ENCODE data around the gene ITGA8.
A peak's percentile ranks its signal among the peaks of the same experiment; 100 is the strongest.
"Not testable (repeated sequence)": the region's sequence is repeated elsewhere in the genome, so short reads cannot be mapped to it uniquely, and the experiment has no call there.

ITGA8 gene

DNA sequence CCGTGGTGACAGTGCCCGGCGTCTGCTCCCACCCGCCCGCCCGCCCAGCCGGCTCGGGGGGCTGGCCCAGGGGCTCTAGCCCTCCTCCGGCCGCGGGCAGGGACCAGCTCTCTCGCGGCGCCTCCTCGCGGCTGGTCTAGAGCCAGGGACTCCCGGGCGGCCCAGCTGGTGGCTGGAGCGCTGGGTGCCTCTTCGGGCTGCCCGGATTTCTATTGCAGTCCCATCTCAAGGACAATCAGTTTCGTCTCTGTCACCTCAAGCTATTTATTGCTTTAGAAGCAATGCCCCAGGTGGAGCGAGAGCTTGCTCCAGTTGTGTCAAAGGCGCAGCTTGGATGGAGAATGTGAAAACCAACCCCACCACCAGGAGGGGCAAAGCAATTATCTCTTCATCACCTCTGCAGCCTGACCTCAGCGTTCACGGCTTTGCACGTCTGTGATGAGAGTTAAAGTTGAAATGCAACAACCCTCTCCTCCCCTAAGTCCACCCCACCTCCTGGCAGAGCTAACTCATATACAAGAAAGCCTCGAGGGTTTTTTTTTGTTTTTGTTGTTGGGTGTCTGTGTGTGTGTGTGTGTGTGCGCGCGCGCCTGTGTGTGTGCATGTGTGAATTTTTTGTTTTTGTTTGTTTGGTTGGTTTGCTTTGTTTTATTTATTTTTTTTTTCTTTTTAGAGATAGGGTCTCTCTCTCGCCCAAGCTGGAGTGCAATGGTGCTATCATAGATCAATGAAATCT, at the start of gene ITGA8:
TSS of gene ITGA8 (minus strand) at position 24 of the 736 bp plus-strand sequence. CDS start 151 bp downstream, outside the sequence.
- H3K27ac ChIP-seq (ENCODE audit: low read length), result no peak within 1 kb of the TSS
- no peaks in the 10 kb centered on the region for H3K36me3 ChIP-seq (ENCODE audit: insufficient read depth, low read depth, low read length)
- no peaks in the 10 kb centered on the region for H3K4me1 ChIP-seq (ENCODE audit: insufficient read depth, low read length)
- peaks cover 43% of the 10 kb centered on the region for H3K27me3 ChIP-seq (ENCODE audit: insufficient read depth, low read length)
- H3K4me3 ChIP-seq (ENCODE audit: low read length), result peak within 1 kb of the TSS; percentile 63
- H3K9me3 ChIP-seq (ENCODE audit: insufficient read depth, low read depth, low read length), result no peaks in the 10 kb centered on the region
- H3K9ac ChIP-seq (ENCODE audit: low read depth, low read length), result no peak within 1 kb of the TSS

GRCh38 chr10:15764892-15765454, 45.3 kb upstream of the ITGA8 start:
- H3K4me3 ChIP-seq (ENCODE audit: low read length), result no peak overlapping the region
- H3K27ac ChIP-seq (ENCODE audit: low read length), result no peak overlapping the region
- H3K9me3 ChIP-seq (ENCODE audit: insufficient read depth, low read depth, low read length), result no peaks in the 10 kb centered on the region
- no peaks in the 10 kb centered on the region for H3K36me3 ChIP-seq (ENCODE audit: insufficient read depth, low read depth, low read length)
- no peak overlapping the region for H3K9ac ChIP-seq (ENCODE audit: low read depth, low read length)
- H3K27me3 ChIP-seq (ENCODE audit: insufficient read depth, low read length), result no peaks in the 10 kb centered on the region
- no peaks in the 10 kb centered on the region for H3K4me1 ChIP-seq (ENCODE audit: insufficient read depth, low read length)

DNA sequence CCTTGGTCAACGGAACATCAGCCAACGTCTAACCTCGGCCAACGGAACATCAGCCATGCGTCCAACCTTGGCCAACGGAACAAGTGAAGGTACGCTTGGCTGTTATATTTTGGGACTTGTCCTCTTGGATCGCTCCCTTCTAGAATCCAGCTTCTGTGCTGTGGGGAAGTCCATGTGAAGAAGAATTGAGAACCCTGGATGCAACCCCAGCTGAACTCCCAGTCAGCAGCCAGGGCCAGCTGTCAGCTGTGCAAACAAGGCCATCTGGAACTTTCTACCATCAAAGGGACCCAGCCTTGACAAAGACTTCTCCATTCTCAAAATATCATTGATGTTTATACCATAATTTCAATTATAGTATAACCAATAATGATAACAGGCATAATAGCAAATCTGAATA, 43.3 kb upstream of the ITGA8 start:
- no peak overlapping the region for H3K4me3 ChIP-seq (ENCODE audit: low read length)
- no peaks in the 10 kb centered on the region for H3K27me3 ChIP-seq (ENCODE audit: insufficient read depth, low read length)
- no peaks in the 10 kb centered on the region for H3K4me1 ChIP-seq (ENCODE audit: insufficient read depth, low read length)
- no peaks in the 10 kb centered on the region for H3K9me3 ChIP-seq (ENCODE audit: insufficient read depth, low read depth, low read length)
- H3K9ac ChIP-seq (ENCODE audit: low read depth, low read length), result no peak overlapping the region
- no peaks in the 10 kb centered on the region for H3K36me3 ChIP-seq (ENCODE audit: insufficient read depth, low read depth, low read length)
- no peak overlapping the region for H3K27ac ChIP-seq (ENCODE audit: low read length)

DNA sequence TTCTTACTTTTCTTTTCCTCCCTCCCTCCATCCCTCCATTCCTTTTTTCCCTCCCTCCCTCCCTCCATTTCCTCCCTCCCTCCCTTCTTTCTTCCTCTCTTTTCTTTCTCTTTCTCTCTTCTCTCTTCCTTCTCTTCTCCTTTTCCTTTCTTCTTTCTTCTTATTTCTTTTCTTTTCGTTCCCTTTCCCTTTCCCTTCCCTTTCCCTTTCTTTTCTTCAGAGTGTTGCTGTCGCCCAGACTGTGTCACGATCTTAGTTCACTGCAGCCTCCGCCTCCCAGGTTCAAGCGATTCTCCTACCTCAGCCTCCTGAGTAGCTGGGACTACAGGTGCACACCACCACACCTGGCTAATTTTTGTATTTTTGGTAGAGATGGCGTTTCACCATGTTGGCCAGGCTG, 42.5 kb upstream of the ITGA8 start:
- H3K9ac ChIP-seq (ENCODE audit: low read depth, low read length); H3K27ac ChIP-seq (ENCODE audit: low read length); H3K9me3 ChIP-seq (ENCODE audit: insufficient read depth, low read depth, low read length); H3K27me3 ChIP-seq (ENCODE audit: insufficient read depth, low read length); H3K36me3 ChIP-seq (ENCODE audit: insufficient read depth, low read depth, low read length); H3K4me1 ChIP-seq (ENCODE audit: insufficient read depth, low read length); H3K4me3 ChIP-seq (ENCODE audit: low read length): not testable (repeated sequence)

DNA sequence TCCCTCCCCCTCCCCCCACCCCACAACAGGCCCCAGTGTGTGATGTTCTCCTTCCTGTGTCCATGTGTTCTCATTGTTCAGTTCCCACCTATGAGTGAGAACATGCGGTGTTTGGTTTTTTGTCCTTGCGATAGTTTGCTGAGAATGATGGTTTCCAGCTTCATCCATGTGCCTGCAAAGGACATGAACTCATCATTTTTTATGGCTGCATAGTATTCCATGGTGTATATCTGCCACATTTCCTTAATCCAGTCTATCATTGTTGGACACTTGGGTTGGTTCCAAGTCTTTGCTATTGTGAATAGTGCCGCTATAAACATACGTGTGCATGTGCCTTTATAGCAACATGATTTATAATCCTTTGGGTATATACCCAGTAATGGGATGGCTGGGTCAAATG, 41.5 kb upstream of the ITGA8 start:
- not testable (repeated sequence) for H3K36me3 ChIP-seq (ENCODE audit: insufficient read depth, low read depth, low read length); H3K9ac ChIP-seq (ENCODE audit: low read depth, low read length); H3K9me3 ChIP-seq (ENCODE audit: insufficient read depth, low read depth, low read length); H3K27me3 ChIP-seq (ENCODE audit: insufficient read depth, low read length); H3K4me3 ChIP-seq (ENCODE audit: low read length); H3K27ac ChIP-seq (ENCODE audit: low read length); H3K4me1 ChIP-seq (ENCODE audit: insufficient read depth, low read length)

- H3K4me1 ChIP-seq (ENCODE audit: insufficient read depth, low read length), result no peaks in the 10 kb centered on the region
- no peak overlapping the region for H3K9ac ChIP-seq (ENCODE audit: low read depth, low read length)
- H3K36me3 ChIP-seq (ENCODE audit: insufficient read depth, low read depth, low read length), result no peaks in the 10 kb centered on the region
- H3K27ac ChIP-seq (ENCODE audit: low read length), result no peak overlapping the region
- no peaks in the 10 kb centered on the region for H3K9me3 ChIP-seq (ENCODE audit: insufficient read depth, low read depth, low read length)
- no peaks in the 10 kb centered on the region for H3K27me3 ChIP-seq (ENCODE audit: insufficient read depth, low read length)
- no peak overlapping the region for H3K4me3 ChIP-seq (ENCODE audit: low read length)
These were observed 41.0 kb upstream of the ITGA8 start for GRCh38 chr10:15760681-15761080.

GRCh38 chr10:15759265-15759664, 39.5 kb upstream of the ITGA8 start:
- Histone ChIP-seq H3K9ac (ENCODE audit: low read depth, low read length) (no peak overlapping the region), H3K27me3 (ENCODE audit: insufficient read depth, low read length) (no peaks in the 10 kb centered on the region), H3K4me3 (ENCODE audit: low read length) (no peak overlapping the region), H3K4me1 (ENCODE audit: insufficient read depth, low read length) (no peaks in the 10 kb centered on the region), H3K27ac (ENCODE audit: low read length) (no peak overlapping the region), H3K36me3 (ENCODE audit: insufficient read depth, low read depth, low read length) (no peaks in the 10 kb centered on the region), H3K9me3 (ENCODE audit: insufficient read depth, low read depth, low read length) (no peaks in the 10 kb centered on the region)

DNA sequence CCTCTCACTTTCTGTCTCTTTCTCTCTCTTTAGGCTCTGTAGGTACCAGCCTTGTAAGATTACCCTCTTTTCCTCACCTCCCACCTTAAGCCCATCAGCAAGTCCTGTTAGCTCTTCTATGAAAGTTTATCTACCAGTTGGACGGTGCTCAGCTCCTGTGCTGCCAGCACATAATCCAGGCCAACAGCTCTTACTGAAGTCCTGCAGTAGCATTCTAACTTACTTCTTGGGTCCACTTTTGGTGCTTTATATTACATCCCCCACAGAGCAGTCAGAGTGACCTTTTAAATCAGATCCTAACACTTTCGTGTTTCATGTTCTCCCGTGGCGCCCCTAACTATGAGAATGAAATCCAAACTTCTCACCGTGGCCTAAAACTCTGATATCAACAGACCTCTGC, 38.9 kb upstream of the ITGA8 start:
- no peak overlapping the region for H3K9ac ChIP-seq (ENCODE audit: low read depth, low read length)
- H3K4me3 ChIP-seq (ENCODE audit: low read length), result no peak overlapping the region
- H3K4me1 ChIP-seq (ENCODE audit: insufficient read depth, low read length), result no peaks in the 10 kb centered on the region
- H3K27me3 ChIP-seq (ENCODE audit: insufficient read depth, low read length), result no peaks in the 10 kb centered on the region
- H3K9me3 ChIP-seq (ENCODE audit: insufficient read depth, low read depth, low read length), result no peaks in the 10 kb centered on the region
- H3K27ac ChIP-seq (ENCODE audit: low read length), result no peak overlapping the region
- no peaks in the 10 kb centered on the region for H3K36me3 ChIP-seq (ENCODE audit: insufficient read depth, low read depth, low read length)

DNA sequence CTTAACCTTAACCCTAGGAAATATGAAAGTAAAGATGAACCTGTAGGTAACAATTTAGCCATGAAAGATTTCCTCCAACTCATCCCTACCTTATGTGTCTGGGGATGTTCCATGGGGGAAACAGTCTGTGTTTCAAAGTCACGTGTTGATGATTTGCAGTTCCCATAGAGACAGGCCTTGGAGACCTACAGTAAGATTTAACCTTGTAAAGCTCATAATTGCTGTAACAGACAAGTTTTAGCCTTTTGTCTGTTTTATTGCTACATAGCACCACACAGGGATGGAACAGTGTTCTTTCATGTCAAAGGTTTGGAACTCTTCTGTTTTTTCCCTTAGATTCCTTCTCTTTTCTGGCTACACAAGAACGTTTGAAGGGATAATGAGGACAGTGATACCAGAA, 35.2 kb upstream of the ITGA8 start:
- Histone ChIP-seq H3K27me3 (ENCODE audit: insufficient read depth, low read length) (no peaks in the 10 kb centered on the region), H3K36me3 (ENCODE audit: insufficient read depth, low read depth, low read length) (no peaks in the 10 kb centered on the region), H3K27ac (ENCODE audit: low read length) (no peak overlapping the region), H3K4me1 (ENCODE audit: insufficient read depth, low read length) (no peaks in the 10 kb centered on the region), H3K9me3 (ENCODE audit: insufficient read depth, low read depth, low read length) (no peaks in the 10 kb centered on the region; the same call in 1 of the 2 replicates), H3K4me3 (ENCODE audit: low read length) (no peak overlapping the region), H3K9ac (ENCODE audit: low read depth, low read length) (no peak overlapping the region)

GRCh38 chr10:15751046-15751445, 31.3 kb upstream of the ITGA8 start:
- Histone ChIP-seq H3K27ac (ENCODE audit: low read length) (no peak overlapping the region), H3K9me3 (ENCODE audit: insufficient read depth, low read depth, low read length) (no peaks in the 10 kb centered on the region; the same call in 1 of the 2 replicates), H3K9ac (ENCODE audit: low read depth, low read length) (no peak overlapping the region), H3K4me1 (ENCODE audit: insufficient read depth, low read length) (no peaks in the 10 kb centered on the region), H3K36me3 (ENCODE audit: insufficient read depth, low read depth, low read length) (no peaks in the 10 kb centered on the region), H3K27me3 (ENCODE audit: insufficient read depth, low read length) (no peaks in the 10 kb centered on the region), H3K4me3 (ENCODE audit: low read length) (no peak overlapping the region)

- no peaks in the 10 kb centered on the region for H3K4me1 ChIP-seq (ENCODE audit: insufficient read depth, low read length)
- H3K36me3 ChIP-seq (ENCODE audit: insufficient read depth, low read depth, low read length), result no peaks in the 10 kb centered on the region
- H3K4me3 ChIP-seq (ENCODE audit: low read length), result no peak overlapping the region
- no peaks in the 10 kb centered on the region; the same call in 1 of the 2 replicates for H3K9me3 ChIP-seq (ENCODE audit: insufficient read depth, low read depth, low read length)
- H3K27me3 ChIP-seq (ENCODE audit: insufficient read depth, low read length), result no peaks in the 10 kb centered on the region
- H3K9ac ChIP-seq (ENCODE audit: low read depth, low read length), result no peak overlapping the region
- H3K27ac ChIP-seq (ENCODE audit: low read length), result no peak overlapping the region
These were observed 28.4 kb upstream of the ITGA8 start for GRCh38 chr10:15748126-15748525.

DNA sequence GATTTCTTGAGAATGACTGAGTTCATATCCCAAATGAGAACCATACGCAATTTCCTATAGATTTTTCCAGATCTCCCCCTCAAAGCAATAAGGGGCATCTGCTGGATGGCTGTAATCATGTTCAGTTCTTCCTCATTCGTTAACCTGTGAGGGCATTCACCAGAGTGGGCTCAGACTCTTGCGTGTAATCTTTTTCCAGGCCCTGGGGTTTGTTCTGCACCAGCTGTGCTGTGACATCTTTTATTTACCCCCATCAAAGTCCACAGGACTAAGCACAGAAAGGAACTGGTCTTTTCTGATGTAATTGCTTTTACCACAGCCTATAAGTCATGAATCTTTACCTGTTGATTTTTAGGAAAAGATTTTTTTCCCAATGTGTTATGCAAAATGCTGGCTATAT, 27.9 kb upstream of the ITGA8 start:
- H3K4me3 ChIP-seq (ENCODE audit: low read length), result no peak overlapping the region
- no peaks in the 10 kb centered on the region for H3K9me3 ChIP-seq (ENCODE audit: insufficient read depth, low read depth, low read length)
- no peaks in the 10 kb centered on the region for H3K27me3 ChIP-seq (ENCODE audit: insufficient read depth, low read length)
- H3K9ac ChIP-seq (ENCODE audit: low read depth, low read length), result no peak overlapping the region
- no peaks in the 10 kb centered on the region for H3K36me3 ChIP-seq (ENCODE audit: insufficient read depth, low read depth, low read length)
- no peak overlapping the region for H3K27ac ChIP-seq (ENCODE audit: low read length)
- H3K4me1 ChIP-seq (ENCODE audit: insufficient read depth, low read length), result no peaks in the 10 kb centered on the region
